ENCODE measurements around the gene COA8. TPM values are rescaled to one million over a fixed set of nuclear protein-coding genes. Genes with fewer than 3 reads are reported as not detected.

The COA8 gene
- total RNA-seq, 1 experiment from 2014 or later: 62.3 TPM

DNA sequence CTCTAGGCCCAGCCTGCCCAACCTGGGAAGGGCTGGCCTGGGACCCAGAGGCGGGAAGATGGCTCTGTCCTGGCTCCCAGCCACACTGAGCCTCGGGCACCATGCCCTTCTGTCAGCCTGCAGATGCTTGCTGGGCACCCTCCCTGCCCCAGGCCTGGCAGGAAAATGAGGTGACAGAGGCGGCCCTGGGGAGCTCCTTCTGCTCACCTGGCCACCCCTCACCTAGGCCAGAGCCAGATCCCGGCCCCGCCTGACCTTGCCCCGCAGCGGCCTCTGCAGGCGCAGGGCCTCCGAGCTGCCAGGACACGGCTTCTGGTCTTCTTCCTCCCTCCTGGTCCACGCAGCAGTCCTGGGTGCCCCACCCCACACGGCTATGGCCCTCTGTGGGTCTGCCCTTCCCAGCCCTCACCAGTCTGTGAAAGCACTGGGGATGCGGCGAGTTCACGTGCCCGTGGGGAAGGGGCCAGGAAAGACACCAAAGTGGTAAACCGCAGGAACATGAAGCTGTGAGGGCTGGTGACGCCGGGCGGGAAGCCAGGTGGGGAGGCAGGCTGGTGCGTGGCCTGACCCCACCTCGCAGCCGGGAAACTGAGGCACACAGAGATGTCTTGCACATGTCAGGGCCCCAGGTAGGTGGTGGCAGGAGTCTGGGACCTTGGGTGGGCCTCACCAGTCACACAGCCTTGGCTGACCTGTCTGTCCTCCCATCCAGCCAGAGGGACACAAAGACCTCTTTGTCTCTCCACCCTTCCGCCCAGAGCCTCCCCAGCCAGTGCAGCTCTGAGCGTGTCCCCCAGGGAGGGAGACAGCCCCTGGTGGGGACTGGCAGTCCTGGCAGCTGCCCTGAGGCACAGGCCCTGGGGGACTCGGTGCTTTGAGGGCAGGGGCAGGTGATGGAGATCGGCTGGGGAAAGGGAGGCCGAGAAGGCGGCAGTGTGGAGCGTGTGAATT lies 13.1 kb upstream of the COA8 start:
- Histone ChIP-seq H3K36me3 (ENCODE audit: low read depth, low read length) (no peaks in the 10 kb centered on the region), H3K27ac (ENCODE audit: low read length) (no peak overlapping the region), H3K4me1 (ENCODE audit: insufficient read depth, low read length) (peaks cover 15% of the 10 kb centered on the region), H3K79me2 (ENCODE audit: low read length) (no peaks in the 10 kb centered on the region), H2AFZ (ENCODE audit: low read length) (no peak overlapping the region), H3K4me3 (ENCODE audit: low read length) (no peak overlapping the region), H3K9me3 (ENCODE audit: low read length) (no peaks in the 10 kb centered on the region), H3K9ac (ENCODE audit: low read length) (no peak overlapping the region), H3K27me3 (ENCODE audit: low read length) (no peaks in the 10 kb centered on the region), H4K20me1 (ENCODE audit: low read length) (no peaks in the 10 kb centered on the region), H3K4me2 (ENCODE audit: low read length) (no peak overlapping the region), H3F3A (ENCODE audit: low read length, unreplicated experiment) (no peaks in the 10 kb centered on the region), H3K9me2 (replicated peaks; ENCODE audit: low read length) (no peaks in the 10 kb centered on the region)
- CTCF ChIA-PET: no interaction called here
- intact Hi-C loops (cut with micrococcal nuclease): no loop called here
- BruUV-seq (replicated peaks): no TSS peak
- no peak for ATAC-seq
- POLR2A ChIA-PET (ENCODE audit: unreplicated experiment): no interaction called here
- DNase-seq: no peak
- TF ChIP-seq EZH2 (IDR thresholded peaks at IDR 0.05; ENCODE audit: low read length, unreplicated experiment): no peak
- TF ChIP-seq EZH2phosphoT487 (IDR thresholded peaks at IDR 0.05; ENCODE audit: borderline replicate concordance, low read length): no peak

DNA sequence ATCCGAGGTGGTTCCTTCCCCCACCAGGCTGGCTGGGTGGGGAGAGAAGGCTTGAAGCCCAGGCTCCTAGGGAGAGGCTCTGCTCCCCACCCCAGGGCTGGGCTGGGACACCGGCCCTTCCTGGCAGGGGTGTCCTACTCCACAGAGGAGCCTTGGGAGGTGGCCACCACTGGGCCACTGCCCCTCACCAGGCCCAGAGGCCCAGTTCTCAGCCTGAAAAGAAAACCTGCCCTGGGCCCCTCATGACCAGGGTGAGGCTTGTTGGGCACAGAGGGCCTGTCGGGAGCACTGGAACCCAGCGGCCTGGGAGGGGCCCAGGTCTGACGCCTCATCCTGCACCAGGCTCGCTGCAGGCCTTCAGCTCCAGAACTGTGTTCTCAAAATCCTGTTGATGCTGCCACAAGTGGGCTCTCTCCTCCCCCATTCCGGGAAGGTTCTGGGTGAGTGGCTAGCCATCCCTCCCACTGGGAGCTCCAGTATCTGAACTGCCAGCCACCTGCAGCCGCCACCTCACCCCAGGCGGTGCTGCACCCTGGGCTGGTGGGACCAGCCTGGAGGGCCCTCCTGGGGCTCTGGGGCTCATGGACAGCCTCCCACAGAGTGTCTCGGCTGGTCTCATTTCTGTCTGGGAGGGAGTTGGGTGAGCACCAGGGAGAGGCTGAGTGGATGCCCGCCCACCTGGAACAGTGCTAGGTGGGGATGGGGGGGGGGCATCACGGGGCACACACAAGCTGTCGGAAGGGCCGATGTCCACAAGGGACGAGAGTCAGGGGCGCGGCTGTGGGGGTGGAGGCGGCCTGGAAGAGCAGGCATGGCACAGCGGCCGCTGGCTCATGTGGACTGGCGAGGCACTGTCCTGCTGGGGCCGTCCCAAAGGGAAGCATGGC lies 12.1 kb upstream of the COA8 start:
- Histone ChIP-seq H3K4me3 (ENCODE audit: low read length) (no peak overlapping the region), H3K27me3 (ENCODE audit: low read length) (no peaks in the 10 kb centered on the region), H3K9ac (ENCODE audit: low read length) (no peak overlapping the region), H3K79me2 (ENCODE audit: low read length) (peaks cover 3% of the 10 kb centered on the region; the same call in 1 of the 2 replicates), H3K9me3 (ENCODE audit: low read length) (no peaks in the 10 kb centered on the region), H2AFZ (ENCODE audit: low read length) (no peak overlapping the region), H4K20me1 (ENCODE audit: low read length) (no peaks in the 10 kb centered on the region), H3K4me1 (ENCODE audit: insufficient read depth, low read length) (peaks cover 15% of the 10 kb centered on the region), H3K4me2 (ENCODE audit: low read length) (no peak overlapping the region), H3K36me3 (ENCODE audit: low read depth, low read length) (no peaks in the 10 kb centered on the region), H3K9me2 (replicated peaks; ENCODE audit: low read length) (no peaks in the 10 kb centered on the region), H3F3A (ENCODE audit: low read length, unreplicated experiment) (no peaks in the 10 kb centered on the region), H3K27ac (ENCODE audit: low read length) (no peak overlapping the region)
- POLR2A ChIA-PET (ENCODE audit: unreplicated experiment): interaction anchor here (0.6 kb wide), 1 partner anchor 11 kb away, joined by 3 read pairs; no protein-coding TSS in a partner anchor
- DNase-seq: no peak
- intact Hi-C loops (cut with micrococcal nuclease): no loop called here
- CTCF ChIA-PET: no interaction called here
- TF ChIP-seq EZH2 (IDR thresholded peaks at IDR 0.05; ENCODE audit: low read length, unreplicated experiment): no peak
- TF ChIP-seq EZH2phosphoT487 (IDR thresholded peaks at IDR 0.05; ENCODE audit: borderline replicate concordance, low read length): no peak
- TF ChIP-seq, protein P1, sequence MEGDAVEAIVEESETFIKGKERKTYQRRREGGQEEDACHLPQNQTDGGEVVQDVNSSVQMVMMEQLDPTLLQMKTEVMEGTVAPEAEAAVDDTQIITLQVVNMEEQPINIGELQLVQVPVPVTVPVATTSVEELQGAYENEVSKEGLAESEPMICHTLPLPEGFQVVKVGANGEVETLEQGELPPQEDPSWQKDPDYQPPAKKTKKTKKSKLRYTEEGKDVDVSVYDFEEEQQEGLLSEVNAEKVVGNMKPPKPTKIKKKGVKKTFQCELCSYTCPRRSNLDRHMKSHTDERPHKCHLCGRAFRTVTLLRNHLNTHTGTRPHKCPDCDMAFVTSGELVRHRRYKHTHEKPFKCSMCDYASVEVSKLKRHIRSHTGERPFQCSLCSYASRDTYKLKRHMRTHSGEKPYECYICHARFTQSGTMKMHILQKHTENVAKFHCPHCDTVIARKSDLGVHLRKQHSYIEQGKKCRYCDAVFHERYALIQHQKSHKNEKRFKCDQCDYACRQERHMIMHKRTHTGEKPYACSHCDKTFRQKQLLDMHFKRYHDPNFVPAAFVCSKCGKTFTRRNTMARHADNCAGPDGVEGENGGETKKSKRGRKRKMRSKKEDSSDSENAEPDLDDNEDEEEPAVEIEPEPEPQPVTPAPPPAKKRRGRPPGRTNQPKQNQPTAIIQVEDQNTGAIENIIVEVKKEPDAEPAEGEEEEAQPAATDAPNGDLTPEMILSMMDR (conservative IDR thresholded peaks at IDR 0.05; ENCODE audit: low read depth, low read length): no peak
- BruUV-seq (replicated peaks): no TSS peak
- ATAC-seq: no peak

GRCh38 chr14:103551338-103551762 lies 11.4 kb upstream of the COA8 start:
- CTCF ChIA-PET: no interaction called here
- no TSS peak for BruUV-seq (replicated peaks)
- Histone ChIP-seq H3K27ac (ENCODE audit: low read length) (no peak overlapping the region), H3K79me2 (ENCODE audit: low read length) (peaks cover 7% of the 10 kb centered on the region), H3K4me1 (ENCODE audit: insufficient read depth, low read length) (peaks cover 15% of the 10 kb centered on the region), H2AFZ (ENCODE audit: low read length) (no peak overlapping the region), H3K9me3 (ENCODE audit: low read length) (no peaks in the 10 kb centered on the region), H3K27me3 (ENCODE audit: low read length) (no peaks in the 10 kb centered on the region), H3F3A (ENCODE audit: low read length, unreplicated experiment) (no peaks in the 10 kb centered on the region), H3K4me3 (ENCODE audit: low read length) (no peak overlapping the region), H3K9me2 (replicated peaks; ENCODE audit: low read length) (no peaks in the 10 kb centered on the region), H4K20me1 (ENCODE audit: low read length) (no peaks in the 10 kb centered on the region), H3K4me2 (ENCODE audit: low read length) (no peak overlapping the region), H3K36me3 (ENCODE audit: low read depth, low read length) (no peaks in the 10 kb centered on the region), H3K9ac (ENCODE audit: low read length) (no peak overlapping the region)
- TF ChIP-seq EZH2 (IDR thresholded peaks at IDR 0.05; ENCODE audit: low read length, unreplicated experiment) (no peak), EZH2phosphoT487 (IDR thresholded peaks at IDR 0.05; ENCODE audit: borderline replicate concordance, low read length) (no peak)
- TF ChIP-seq, protein P1 (conservative IDR thresholded peaks at IDR 0.05; ENCODE audit: low read depth, low read length): no peak
- ATAC-seq (no peak), DNase-seq (no peak)
- POLR2A ChIA-PET (ENCODE audit: unreplicated experiment): interaction anchor here (0.6 kb wide), 1 partner anchor 11 kb away, joined by 3 read pairs; no protein-coding TSS in a partner anchor
- intact Hi-C loops (cut with micrococcal nuclease): no loop called here

Data from PC-3 (cell line).